ENCODE data around the gene ALK.

Gene ALK

GRCh38 chr2:29227935-29228675, 693.3 kb downstream of the ALK start:
- no peak overlapping the region for H3K27ac ChIP-seq
- no peak for DNase-seq (ENCODE audit: low read depth, low spot score)

GRCh38 chr2:29226808-29227207, 694.6 kb downstream of the ALK start:
- H3K27ac ChIP-seq: no peak overlapping the region
- DNase-seq (ENCODE audit: low read depth, low spot score): no peak

GRCh38 chr2:29226375-29226774, 695.0 kb downstream of the ALK start:
- DNase-seq (ENCODE audit: low read depth, low spot score): no peak
- no peak overlapping the region for H3K27ac ChIP-seq

GRCh38 chr2:29225814-29226213, 695.6 kb downstream of the ALK start:
- no peak overlapping the region for H3K27ac ChIP-seq
- no peak for DNase-seq (ENCODE audit: low read depth, low spot score)

GRCh38 chr2:29224693-29225551, 696.5 kb downstream of the ALK start:
- no peak overlapping the region for H3K27ac ChIP-seq
- no peak for DNase-seq (ENCODE audit: low read depth, low spot score)

- peak; percentile 45 for DNase-seq (ENCODE audit: low read depth, low spot score)
- no peak overlapping the region for H3K27ac ChIP-seq
These were observed 697.3 kb downstream of the ALK start for GRCh38 chr2:29223851-29224692.

GRCh38 chr2:29223257-29223656, 698.1 kb downstream of the ALK start:
- H3K27ac ChIP-seq: no peak overlapping the region
- no peak for DNase-seq (ENCODE audit: low read depth, low spot score)

- no peak overlapping the region for H3K27ac ChIP-seq
These were observed 698.8 kb downstream of the ALK start for GRCh38 chr2:29222381-29223179.

GRCh38 chr2:29220506-29221270, 700.7 kb downstream of the ALK start:
- no peak for DNase-seq (ENCODE audit: low read depth, low spot score)
- no peak overlapping the region for H3K27ac ChIP-seq

More at GRCh38 chr2:29222381-29223179, 698.8 kb downstream of the ALK start:
- no peak for DNase-seq (ENCODE audit: low read depth, low spot score)

GRCh38 chr2:29219374-29219773, 702.0 kb downstream of the ALK start:
- no peak for DNase-seq (ENCODE audit: low read depth, low spot score)
- H3K27ac ChIP-seq: no peak overlapping the region

- no peak overlapping the region for H3K27ac ChIP-seq
These were observed 702.7 kb downstream of the ALK start for GRCh38 chr2:29218550-29219125.

GRCh38 chr2:29218071-29218470, 703.3 kb downstream of the ALK start:
- H3K27ac ChIP-seq: no peak overlapping the region
- no peak for DNase-seq (ENCODE audit: low read depth, low spot score)

More at GRCh38 chr2:29218550-29219125, 702.7 kb downstream of the ALK start:
- no peak for DNase-seq (ENCODE audit: low read depth, low spot score)

- no peak for DNase-seq (ENCODE audit: low read depth, low spot score)
- H3K27ac ChIP-seq: no peak overlapping the region
These were observed 704.8 kb downstream of the ALK start for GRCh38 chr2:29216609-29216909.

- DNase-seq (ENCODE audit: low read depth, low spot score): no peak
- no peak overlapping the region for H3K27ac ChIP-seq
These were observed 705.4 kb downstream of the ALK start for GRCh38 chr2:29215739-29216608.

- no peak for DNase-seq (ENCODE audit: low read depth, low spot score)
- H3K27ac ChIP-seq: no peak overlapping the region
These were observed 706.3 kb downstream of the ALK start for GRCh38 chr2:29215073-29215472.

- H3K27ac ChIP-seq: no peak overlapping the region
- no peak for DNase-seq (ENCODE audit: low read depth, low spot score)
These were observed 707.5 kb downstream of the ALK start for GRCh38 chr2:29213888-29214291.

GRCh38 chr2:29212009-29212408, 709.4 kb downstream of the ALK start:
- H3K27ac ChIP-seq: no peak overlapping the region
- no peak for DNase-seq (ENCODE audit: low read depth, low spot score)

GRCh38 chr2:29209551-29209950, 711.8 kb downstream of the ALK start:
- peak overlapping the region; percentile 49 for H3K27ac ChIP-seq
- no peak for DNase-seq (ENCODE audit: low read depth, low spot score)
